Activated T-cell treated with anti-CD3 and anti-CD28 coated beads for 24 hours (primary cell): ENCODE data around the gene NAV2.
"Not testable (repeated sequence)": the region's sequence is repeated elsewhere in the genome, so short reads cannot be mapped to it uniquely, and the experiment has no call there.

ENCODE experiments used
- DNase-seq: peaks from one replicate; pipeline ENCODE4 v3.0.0-alpha.2; 2020; ENCODE audit warnings: low read depth

The NAV2 gene

DNA sequence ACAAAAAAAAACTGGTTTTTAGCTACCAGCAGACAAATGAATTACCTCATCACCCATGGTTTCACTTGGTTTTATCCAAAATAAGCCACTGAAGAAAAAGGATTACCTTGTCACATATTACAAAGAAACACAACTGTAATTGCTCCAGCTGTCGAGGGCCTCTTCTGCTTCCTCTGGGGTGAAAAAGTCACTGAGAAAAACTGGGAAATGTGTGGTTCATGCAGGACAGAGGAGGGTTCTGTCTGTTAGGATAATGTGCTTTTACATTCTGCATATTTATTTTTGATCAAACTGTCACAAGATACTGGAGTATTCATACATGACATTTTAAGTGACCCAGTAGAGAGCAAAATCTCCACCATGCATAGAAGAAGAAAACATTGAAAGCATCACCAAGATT, 211.7 kb downstream of the NAV2 start:
- DNase-seq, result no peak

DNA sequence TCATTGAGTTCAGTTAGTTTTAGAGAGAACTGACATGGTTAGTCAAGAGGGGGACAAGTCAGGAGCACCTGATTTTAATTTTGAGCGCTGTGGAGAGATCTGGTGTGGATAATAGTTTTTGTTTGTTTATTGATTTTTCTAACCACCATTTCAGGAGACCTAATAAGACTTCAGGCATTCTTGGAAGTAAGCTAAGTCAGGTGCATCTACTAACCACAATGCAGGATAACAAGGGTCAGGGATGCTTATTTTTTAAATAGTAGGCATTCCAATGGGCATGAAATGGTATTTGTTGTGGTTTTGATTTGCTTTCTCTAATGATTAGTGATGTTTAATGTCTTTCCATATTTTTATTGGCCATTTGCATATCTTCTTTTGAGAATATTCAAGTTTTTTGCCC, 212.1 kb downstream of the NAV2 start:
- DNase-seq, result no peak

DNA sequence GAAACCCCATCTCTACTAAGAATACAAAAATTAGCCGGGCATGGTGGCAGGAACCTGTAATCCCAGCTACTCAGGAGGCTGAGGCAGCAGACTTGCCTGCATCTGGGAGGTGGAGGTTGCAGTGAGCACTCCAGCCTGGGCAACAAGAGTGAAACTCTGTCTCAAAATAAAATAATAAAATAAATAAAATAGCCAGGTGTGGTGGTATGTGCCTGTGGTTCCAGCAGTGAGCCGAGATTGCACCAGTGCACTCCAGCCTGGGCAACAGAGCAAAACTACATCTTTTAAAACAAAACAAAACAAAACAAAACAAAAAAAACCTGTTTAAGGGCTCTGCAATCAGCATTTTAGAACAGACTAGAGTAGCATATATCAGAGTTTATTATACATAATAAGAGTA, 214.8 kb downstream of the NAV2 start:
- not testable (repeated sequence) for DNase-seq

DNA sequence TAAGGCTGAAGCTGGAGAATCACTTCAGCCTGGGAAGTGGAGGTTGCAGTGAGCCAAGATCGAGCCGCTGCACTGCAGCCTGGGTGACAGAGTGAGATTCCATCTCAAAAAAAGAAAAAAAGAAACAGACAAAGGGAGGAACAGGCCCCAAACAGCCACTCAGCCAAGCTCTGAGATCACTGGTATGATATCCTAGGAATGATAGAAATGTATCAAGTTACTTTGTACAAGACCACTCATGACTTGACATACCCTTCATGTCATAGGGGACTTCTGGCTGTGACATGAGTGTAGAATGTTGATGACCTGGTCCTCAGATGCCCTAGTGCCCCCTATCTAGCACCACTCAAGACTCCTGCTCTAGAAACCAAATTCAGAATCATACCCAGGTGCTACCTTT, 216.5 kb downstream of the NAV2 start:
- no peak for DNase-seq

DNA sequence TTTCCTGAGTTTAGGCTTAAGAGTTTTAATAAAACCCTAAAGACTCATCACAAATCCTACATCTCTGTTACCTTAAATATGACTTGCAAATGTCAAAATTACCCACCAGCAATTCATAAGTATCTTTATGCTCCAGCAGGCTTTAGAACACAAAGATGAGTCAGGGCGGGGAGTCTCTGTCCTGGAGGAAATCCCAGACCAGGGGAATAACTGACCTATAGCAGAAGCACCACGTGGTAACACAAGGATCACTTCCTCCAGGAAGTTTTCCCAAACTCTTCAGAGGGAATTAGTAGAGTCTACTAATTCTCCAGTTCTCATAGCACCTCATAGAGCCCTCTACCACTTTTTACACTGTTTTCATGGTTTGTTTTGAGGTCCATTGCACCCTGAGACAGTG, 217.0 kb downstream of the NAV2 start:
- DNase-seq, result no peak

DNA sequence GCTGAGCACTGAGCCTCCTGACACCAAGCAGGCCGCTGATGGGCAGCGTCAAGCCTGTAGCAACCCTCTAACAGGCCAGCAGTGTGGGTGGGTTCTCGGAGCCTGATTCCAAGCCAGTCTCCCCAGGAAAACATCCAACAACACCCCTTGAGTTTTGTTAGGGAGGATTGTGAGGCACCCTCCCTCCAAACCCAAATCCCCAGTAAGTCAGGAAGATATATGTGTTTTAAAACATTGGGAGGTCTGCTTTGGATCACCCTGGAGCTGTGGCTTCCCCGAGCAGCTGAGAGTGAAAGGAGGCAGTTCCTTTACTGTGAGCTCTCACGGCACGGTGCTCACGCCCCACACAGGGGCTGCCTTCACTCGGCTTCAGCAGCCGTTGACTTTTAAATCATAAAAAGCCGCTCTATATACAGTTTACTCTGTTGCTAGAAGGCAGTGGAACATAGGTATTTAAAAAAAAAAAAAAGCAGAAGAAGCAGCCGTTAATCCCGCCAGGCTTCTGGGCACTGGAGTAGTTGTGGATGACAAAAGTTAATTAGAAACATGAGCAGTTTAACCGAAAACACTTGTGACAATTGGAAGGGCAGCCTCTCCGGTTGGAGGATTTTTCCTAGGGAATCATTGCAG, 218.6 kb downstream of the NAV2 start:
- DNase-seq, result no peak

DNA sequence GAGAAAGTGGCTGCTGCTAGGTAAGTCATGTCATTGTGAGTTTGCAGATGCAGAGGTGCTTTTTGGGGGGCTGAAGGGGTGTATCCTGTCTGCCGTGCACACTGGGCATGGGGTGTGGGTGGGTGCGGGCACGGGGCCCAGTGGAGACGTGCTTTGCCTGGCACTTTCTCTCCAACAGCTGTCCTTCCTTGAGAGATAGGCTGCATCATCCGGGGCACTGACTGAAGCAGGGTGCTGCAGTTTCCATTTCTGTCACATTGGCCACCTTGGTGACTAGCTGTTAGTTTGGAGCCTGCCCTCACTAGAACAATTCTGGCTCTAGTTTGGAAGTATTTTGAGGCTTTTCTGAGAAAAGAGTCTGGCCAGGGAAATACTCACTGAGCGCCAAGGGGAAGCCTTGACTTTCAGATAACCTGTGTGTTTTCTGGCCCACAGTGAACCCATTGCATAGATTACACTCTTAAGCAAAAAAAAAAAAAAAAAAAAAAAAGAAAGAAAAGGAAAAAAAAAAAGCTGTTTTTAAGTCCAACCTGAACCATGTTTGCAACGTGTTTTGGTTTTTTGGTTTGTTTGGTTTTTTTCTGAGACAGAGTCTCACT, 219.2 kb downstream of the NAV2 start:
- DNase-seq, result no peak

DNA sequence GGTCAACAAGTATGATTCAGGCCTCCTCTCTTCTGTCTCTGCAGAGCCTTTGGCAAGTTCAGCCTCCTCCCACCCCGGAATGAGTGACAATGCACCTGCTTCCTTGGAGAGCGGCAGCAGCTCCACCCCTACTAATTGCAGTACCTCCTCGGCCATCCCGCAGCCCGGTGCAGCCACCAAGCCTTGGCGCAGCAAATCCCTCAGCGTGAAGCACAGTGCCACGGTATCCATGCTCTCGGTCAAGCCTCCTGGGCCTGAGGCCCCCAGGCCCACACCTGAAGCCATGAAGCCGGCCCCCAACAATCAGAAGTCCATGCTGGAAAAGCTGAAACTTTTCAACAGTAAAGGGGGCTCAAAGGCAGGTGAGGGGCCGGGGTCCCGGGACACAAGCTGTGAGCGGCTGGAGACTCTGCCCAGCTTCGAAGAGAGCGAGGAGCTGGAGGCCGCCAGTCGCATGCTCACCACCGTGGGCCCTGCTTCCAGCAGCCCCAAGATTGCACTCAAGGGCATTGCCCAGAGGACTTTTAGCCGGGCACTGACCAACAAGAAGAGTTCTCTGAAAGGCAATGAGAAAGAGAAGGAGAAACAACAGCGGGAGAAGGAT, 220.6 kb downstream of the NAV2 start:
- DNase-seq, result no peak

DNA sequence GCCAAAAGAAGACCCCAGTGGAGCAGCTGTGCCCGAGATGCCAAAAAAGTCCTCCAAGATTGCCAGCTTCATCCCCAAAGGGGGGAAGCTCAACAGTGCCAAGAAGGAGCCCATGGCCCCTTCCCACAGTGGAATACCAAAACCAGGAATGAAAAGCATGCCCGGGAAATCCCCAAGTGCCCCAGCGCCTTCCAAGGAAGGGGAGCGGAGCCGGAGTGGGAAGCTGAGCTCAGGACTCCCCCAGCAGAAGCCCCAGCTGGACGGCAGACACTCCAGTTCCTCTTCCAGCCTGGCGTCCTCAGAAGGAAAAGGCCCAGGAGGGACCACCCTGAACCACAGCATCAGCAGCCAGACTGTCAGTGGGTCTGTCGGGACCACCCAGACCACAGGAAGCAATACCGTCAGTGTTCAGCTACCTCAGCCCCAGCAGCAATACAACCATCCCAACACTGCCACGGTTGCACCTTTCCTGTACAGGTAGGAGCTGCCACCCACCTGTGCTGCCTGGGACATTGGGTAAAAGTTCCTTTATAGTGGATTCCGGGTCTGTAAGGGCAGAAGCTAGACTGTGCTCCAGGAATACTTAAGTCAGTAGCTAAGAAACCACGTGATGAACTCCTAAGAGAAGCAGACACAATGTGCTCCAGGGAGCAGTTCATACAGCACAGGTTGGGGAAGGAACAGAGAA, 221.3 kb downstream of the NAV2 start:
- no peak for DNase-seq

DNA sequence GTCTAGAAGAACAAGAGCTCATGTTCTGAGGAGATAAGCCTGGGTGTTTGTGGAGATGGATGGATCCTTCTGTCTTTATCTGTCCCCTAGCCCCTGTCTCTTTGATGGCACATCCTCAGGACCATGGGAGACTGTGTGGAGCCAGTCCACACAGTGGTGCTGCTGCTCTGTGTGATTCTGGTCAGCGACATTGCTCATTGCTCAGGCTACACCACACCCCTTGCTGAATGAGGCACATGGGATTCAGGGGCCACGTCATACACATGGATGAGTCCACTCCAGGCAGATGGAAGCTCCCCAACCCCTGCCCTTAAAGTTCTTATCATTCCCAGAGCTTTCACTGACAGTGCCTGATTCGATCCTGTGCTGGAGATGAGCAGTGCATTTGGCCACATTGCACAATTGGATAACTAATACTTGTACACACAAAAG, 222.2 kb downstream of the NAV2 start:
- DNase-seq, result no peak

DNA sequence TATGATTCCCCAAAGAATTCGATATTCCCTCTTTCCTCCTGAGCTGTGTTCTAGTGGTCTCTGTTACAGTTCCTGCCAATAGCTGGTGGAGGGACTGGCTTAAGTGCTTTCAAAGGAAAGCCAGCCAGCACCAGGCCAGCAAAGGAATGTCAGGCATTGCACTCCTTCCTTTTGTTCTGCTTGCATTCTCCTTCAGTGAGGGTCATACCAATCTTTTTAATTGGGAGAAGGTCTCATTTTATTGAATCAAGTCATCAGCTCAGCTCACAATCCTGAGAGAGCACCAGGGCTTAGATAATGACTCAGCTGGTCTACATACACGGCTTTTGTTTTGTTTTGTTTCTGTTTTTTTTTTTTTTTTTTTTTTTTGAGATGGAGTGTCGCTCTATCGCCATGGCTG, 222.9 kb downstream of the NAV2 start:
- DNase-seq, result no peak

DNA sequence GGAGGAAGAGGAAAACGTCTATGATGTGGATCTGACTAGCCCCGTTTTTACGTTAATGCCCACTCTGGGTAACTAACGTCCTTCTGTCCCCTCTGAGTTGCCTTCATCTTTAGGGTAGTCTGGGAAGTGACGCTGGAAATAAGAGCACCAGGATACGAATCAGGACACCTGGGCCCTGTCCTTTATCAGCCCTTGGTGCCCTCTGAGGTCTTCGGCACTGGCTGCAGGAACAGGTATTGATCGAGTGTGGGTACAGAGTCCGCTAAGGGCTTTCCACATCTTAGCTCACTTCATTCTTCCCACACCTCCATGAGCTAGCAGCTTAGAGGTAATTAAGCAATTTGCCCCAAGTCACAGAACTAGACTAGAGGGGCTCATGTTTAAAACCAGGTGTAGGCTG, 223.8 kb downstream of the NAV2 start:
- DNase-seq, result no peak

DNA sequence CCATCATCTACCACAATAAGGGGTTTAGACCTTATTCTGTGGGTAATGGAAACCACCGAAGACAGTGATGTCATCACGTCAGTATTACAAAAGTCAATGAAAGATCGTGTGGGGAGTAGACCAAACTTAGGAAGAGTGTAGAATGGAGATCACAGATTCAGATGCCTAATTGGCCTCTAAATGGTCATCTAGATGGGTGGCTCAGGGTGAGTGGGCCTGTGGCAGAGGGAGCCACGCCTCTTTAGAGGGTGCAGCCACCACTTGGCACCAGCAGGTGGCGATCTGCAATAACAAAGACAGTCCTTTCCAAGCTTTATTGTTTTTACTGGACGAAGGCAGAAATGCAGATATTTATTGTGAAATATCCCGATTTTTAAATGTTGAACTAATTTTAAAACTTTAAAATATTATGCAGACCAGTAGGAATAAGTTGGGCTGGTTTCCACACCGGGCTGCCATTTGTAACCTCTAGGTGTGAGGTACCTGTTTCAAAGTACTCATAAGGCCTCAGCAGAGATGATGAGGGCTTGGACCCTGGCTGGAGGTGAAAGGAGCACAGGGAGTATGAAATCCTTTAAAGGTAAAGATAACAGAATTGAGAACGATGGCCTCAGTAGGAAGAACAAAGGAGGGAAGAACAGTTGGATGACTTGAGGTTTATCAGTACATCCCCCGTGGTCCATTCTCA, 225.7 kb downstream of the NAV2 start:
- DNase-seq, result no peak

DNA sequence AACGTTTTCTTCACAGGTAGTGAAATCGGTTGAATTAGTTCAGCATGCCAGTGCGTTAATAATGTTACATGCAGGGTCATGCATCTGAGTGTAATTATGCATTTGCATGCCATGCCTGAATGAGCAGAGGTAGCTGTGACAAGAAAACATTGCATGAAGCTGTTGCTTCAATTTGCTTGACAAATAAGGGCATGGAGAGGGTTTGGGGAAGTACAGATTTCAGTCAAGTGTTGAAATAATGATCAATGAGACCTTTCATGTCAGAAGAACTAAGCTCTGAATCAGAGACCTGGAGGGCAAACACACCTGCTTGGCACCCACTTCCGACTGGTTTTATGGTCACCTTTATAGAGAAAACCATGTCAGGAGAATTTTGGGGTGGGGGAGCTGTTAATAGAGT, 226.2 kb downstream of the NAV2 start:
- no peak for DNase-seq

DNA sequence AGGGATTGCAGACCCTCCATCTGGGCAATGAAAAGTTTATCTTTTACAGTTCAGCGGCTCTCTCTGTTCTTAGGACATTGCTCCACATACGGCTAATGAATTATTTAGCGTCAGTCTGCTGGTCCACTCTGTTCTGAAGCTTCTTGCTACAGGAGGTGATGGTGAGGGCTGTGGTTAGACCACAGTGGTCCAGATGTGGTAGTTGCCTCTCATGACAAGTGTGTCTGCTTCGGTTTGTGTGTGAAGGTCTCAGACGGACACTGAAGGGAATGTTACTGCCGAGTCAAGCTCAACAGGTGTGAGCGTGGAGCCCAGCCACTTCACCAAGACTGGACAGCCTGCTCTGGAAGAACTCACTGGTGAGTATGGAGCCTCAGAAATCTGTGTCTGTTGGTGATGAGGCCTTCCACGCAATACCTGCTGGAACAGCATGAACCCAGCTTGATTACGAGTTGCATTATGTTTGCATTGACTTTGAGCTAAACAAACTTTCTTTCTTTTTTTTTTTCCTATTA, 226.8 kb downstream of the NAV2 start:
- DNase-seq, result no peak

DNA sequence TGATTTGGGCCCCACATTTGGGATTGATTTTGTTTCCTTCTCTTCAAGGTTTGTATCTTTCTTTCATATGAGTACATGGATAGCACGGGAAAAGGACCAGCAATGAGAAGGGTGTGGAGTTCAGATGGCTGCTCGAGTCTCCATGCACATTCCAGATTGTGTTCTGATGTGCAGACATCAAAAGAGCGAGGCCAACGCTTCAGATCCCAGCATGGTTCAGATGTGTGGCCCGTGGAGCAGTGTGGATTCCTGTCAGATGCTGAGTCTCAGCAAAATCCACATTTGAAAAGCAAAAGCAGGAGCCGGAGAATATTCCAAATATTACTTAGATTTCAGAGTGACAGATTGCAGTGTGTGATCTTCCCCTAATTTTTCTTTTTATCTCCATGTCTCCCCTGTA, 228.2 kb downstream of the NAV2 start:
- no peak for DNase-seq

DNA sequence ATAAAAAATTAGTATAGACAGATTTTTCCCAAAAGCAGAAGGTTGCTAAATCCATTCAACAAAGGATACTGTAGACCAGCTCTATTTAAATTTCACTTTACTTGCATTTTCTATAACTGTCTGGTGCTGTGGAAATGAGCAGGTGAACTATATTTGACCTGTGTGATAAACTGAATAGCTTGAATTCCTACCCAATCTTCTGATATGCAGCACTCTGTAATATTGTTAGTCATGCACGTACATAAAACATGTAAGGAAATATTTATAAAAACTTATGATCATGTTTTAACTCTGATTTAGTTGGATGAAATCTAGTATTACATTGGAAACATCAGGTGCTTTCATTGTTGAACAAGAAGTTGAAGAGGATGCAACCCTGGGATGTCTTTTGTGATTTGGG, 234.0 kb downstream of the NAV2 start:
- DNase-seq, result no peak

DNA sequence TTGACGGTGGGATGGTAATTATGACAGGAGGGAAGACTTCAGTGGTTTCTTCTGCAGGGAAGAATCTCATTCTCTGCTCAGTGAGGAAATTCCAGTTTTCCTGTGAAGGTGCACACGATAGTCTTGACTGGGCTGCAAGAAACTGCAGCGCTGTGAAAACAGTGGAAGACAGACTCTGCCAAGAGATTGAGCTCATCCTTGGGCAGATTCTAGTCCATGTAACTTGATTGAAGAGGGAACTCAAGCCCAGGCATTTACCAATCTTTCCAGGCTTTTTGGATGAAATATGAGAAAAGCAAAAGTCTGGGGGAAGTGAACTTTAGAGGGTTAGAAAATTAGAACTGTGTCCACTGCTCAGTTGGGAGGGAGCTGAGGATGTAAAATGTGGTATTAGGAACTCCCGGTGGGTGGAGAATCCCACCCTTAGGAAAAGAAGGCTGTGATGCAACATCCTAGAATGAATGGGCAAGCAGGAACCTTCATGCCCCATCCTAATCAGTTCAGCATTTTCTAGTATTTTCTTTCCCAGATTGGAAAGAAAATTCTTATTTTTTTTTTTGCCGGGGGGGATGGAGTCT, 235.0 kb downstream of the NAV2 start:
- no peak for DNase-seq

DNA sequence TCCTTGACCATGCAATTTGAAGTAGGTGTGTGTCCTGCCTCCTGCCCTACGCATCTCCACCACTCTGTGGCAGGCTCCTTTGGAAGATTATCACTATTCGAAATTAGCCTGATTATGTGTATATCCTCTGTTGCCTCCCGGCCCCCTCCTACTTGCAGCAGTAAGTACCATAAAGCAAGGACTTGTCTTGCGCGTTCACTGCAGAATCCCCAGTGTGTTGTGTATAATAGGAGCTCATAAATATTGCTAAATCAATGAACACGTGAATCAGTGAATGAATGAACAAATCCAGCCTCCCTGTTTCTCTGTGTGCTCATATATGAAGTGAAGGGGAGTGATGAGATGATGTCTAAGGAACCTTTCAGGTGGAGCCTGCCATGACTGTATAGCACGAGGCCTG, 237.0 kb downstream of the NAV2 start:
- DNase-seq, result no peak

DNA sequence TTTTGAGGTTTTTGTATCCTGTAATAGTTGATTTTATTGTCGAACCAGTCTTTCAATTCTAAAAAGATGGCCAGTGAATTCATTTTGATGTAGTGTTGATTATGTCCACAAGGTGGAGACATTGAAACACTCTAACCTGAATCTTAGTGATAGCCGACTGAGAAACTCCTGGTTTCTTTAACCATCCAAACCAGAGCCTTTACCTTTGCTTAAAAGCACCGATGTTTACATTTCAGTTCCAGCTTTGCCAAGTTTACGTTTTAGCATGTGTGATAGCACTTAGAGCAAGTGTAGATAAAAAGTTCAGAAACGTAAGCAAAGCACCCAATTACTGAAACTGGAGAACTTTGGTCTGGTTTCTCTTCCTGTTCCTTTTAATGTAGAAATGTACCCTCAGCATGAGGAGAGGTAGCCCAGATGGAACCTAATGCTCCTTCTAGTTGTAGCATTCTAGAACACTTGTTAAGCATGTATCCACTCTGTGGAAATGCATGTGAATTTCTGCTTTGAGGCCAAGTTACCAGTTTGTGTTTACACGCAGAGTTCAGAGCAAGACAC, 239.0 kb downstream of the NAV2 start:
- DNase-seq, result no peak

DNA sequence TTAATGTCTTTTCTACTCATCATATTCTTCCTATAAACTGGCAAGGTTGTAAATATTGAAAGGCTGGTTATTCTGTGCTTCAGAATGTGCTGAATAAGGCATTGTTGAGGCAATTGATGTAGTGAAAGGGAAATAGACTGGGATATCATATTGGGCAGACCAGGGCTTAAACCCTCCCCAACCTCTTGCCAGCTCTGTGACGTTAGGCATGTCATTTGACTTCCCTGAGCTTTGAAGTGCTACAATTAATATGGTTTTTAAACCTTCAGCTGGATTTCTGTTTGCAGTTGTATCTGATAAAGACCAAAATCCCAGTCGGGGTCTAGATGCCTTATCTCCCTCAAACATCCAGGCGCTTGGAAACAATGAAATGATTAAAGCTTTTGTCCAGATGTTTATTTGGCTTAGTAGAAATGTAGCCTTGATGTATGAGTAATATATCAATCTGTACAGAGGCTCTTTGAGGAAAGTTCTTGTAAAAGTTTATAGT, 239.5 kb downstream of the NAV2 start:
- no peak for DNase-seq

DNA sequence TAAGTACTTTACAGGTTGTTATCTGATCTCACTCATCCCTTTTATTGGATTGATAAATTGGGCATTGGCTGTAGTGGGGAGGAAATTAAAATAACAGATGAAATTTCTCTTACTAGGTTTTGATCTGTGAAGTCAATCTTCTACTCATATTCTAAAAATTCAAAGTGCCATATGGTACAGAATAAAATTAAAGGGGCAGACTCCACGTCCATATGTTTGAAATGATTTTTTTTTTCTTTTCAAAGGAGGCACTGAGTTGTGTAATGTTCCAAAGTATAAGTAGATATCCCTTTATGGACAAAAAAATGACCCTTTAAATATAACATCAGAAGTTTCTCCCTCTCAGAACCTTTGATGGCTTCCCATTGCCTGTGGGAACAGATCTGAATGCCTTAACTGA, 240.3 kb downstream of the NAV2 start:
- no peak for DNase-seq
